Hematopoietic multipotent progenitor cell treated with erythropoietin and hydrocortisone succinate and interleukin-3 and kit ligand, for 8 days (in vitro differentiated cells): Measurements from ENCODE around the gene IMMP2L.
A peak's percentile ranks its signal among the peaks of the same experiment; 100 is the strongest.

Experiments used
- DNase-seq: peaks from one replicate; pipeline ENCODE4 v3.0.0-alpha.2; 2015

Gene IMMP2L

DNA sequence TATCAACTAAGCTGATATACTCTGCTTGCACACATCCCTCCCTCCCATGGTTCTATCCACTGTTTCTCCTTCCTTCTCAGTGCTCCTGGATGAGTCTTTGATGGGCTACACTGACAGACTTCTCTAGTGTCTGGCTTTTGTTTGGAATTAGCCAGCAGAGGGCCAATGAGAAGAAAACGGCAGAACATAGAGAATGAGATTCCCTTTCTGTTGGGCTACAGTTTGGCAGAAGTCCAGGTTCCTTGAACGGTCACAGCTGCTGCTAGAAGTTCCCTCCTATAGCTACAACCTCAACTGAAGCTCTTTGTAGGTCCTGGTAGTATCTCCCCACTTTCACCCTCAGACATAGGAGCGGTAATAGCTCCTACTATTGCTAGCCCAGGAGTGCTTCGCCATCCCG, 722.4 kb downstream of the IMMP2L start:
- DNase-seq = peak; percentile 28

DNA sequence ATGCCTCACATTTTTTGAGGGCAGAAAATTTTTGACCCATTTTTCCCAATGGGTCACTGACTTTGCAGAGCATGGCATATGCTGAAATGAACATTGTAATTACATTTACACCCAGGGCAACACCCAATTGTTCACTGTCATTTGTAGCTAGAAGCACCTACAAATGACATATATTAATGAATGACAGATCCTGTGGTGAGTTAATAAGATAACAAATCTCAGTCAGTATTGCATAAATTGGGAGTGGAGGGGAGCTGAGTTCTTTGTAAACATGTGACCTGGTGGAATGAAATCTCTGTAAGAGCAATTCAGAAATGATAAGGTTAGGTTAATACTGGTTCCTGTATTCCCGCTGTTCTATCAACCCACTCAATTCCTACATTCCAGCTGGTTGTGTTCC, 726.4 kb downstream of the IMMP2L start:
- no peak for DNase-seq

DNA sequence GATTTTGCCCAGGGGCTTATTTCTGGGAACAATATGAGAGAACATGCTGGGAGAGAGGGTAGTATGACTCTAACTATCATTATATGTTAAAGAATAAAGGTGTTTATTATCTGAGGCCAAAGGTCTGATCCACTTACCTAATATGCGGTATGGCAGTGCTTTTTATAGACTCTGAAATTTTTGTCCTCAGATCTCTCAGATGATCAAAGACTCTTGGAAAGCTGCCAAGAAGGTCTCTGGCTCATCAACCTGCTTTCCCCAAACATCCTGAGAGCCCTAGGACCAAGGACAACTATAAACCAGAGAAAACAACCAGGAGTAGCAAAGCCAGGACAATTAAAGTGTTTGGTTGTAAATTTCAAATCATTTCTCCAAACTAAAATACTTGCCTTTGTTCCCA, 727.1 kb downstream of the IMMP2L start:
- DNase-seq = peak; percentile 3

DNA sequence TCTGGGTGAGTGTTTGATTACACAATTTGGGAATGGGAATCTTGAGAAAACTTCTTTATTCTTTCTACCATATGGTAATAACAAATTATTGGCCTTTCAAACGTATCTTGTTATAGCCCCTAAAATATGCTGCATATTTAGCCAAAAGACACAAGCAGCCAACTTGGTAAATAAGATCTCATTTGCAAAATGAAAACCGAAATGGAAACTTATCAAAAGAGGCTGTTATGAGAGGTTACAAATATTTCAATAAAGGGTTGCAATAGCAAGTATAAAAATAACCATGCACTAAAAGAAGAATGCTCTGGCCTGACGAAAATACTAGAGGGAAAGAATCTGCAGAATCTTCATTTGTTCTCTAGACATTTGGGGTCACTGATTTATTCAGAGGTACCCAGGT, 730.9 kb downstream of the IMMP2L start:
- DNase-seq = no peak

DNA sequence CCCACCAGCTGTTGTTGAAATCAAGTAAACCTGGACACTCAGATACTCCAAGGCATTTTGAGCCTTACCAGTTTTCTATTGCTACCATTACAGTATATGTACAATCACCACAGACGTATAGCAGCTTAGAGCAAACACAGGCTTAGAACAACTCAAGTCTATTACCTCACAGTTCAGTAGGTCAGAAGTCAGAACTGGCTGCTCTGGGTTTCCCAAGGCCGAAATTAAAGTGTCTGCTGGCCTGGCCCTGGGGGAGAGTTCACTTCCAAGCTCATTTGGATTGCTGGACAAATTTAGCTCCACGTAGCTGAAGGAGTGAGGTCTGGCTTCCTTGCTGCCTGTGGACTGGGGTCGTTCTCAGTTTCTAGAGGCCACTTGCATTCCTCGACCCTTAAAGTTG, 731.5 kb downstream of the IMMP2L start:
- DNase-seq = no peak

DNA sequence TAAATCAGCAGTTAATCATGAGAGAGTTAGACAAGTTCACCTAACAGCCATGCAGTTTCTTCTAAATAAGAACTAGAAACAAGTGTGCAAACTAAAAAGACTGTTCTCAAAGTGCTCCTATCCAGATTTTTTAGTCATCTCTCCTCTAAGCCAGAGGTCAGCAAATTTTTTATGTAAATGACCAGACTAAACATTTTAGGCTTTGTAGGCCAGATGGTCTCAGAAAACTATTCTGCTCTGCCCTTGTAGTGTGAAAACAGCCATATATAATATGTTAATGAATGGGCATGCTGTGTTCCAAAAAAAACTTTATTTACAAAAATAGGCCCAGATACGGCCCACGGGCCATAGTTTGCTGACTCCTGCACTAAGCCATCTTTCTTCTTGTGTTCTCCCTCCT, 734.4 kb downstream of the IMMP2L start:
- no peak for DNase-seq

DNA sequence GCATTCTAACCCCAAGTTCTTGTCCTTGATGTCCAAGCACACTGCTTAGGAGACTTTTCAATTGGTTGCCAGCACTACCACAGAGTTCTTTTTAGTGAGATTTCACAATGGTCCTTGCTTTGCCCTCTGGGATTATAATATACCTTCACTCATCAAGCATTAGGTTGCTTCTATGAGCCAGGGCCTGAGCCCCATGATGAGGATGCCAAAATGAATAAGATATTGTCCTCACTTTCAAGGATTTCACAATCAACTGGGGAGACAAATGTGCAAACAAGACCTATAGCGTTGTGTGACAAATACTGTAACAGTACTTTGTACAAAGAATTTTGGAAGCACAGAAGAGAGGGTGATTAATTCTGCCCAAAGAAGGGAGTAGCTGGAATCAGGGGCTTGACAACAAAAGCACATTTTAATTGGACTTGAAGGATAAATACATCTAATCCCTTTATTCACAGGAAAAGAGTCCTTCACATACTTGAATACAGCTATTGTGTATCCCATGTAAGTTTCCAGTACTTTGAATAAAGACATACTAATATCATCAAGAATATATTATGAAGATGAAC, 734.9 kb downstream of the IMMP2L start:
- no peak for DNase-seq

DNA sequence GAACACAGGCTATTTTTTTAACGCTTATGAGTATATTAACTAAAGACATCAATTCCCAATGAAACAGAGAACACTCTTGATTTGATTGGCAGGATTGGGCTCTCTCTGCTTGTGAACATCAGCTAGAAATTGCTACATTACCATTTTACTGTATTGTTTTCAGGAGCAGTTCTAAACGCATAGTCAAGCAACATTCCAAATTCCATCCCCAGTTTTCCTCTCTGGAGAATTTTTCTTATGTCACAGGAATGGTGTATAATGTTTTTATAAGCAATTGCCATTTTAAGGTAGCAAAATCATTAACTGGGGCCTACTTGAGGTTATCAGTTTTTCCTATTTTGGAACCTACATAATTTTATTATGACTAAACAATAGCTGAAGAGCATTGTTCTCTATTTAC, 748.3 kb downstream of the IMMP2L start:
- DNase-seq = no peak

DNA sequence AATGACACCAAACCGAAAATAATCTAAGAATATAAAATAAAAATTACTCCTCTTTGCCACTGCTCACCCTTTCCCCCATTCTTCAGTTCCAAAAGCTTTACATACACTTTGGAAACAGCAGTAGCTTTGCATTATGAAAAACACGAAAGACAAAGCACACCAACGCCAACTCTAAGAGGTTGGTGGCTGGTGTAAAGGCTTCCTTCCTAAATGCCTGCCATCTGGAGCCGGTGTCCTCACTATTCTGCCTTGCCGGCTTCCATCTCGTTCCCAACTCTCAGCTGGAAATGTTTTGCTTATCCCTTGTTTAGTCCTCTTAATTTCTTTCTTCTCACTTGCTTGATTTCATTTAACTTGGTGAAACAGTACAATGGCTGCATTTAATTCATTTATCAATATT, 752.5 kb downstream of the IMMP2L start:
- DNase-seq = no peak

DNA sequence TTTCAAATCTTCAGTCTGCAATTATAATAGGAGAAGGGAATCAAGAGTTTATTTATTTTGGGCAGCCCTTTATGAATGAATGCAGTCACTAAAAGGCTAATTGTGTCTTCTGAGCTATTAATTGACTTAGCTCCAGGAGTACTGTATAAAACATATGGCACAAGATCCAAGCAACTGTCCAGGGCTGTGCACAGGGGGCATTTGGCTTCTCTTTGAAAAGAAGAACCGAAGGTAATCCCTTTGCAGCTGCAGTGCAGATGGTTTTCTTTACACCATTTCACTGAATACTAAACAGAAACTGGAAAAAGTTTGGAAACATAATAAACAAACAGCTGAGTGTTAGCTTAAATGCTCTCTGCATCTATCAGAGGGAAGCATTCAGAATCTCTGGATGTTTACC, 753.9 kb downstream of the IMMP2L start:
- DNase-seq = no peak

DNA sequence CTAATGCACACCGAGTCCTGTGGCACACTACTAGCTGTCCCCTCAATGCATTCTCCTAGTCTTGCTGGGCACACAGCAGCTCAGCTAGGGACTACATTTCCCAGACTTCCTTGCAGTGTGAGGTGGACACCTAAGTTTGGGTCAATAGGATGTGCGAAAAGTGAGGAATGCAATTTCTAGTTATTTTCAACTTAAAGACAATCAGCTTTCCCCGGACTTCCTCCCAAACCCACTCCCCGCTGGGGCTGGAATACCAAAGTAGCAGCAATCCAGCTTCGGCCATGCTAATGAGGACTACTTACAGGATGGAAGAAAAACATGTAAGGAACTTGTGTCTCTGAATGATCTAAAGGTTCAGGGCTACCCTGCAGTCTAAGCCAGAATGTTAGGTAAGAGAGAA, 757.8 kb downstream of the IMMP2L start:
- DNase-seq = no peak

DNA sequence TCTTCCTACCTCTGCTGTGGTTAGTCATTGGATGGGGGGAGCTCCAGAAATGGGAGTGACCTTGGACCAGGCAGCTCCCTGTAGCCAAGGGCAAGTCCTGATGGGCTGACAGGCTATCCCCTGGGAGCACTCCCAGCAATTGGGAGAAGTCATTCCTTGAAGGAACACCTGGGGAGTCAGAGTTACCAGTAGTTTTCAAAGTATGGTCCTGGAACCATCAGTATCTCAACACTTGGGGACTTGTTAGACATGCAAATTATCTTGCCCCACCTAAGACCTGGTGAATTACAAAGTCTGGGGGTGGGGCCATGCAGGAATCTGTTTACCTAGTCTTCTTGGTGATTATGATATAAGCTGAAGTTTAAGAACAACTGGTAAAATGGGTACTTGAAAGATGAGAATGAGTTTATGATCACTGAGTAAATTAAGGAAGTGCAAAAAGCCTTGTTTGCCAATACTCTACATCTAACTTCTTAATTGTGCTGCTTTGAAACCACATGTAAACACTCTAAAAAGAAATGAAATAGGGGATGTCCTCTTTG, 758.6 kb downstream of the IMMP2L start:
- DNase-seq = no peak

DNA sequence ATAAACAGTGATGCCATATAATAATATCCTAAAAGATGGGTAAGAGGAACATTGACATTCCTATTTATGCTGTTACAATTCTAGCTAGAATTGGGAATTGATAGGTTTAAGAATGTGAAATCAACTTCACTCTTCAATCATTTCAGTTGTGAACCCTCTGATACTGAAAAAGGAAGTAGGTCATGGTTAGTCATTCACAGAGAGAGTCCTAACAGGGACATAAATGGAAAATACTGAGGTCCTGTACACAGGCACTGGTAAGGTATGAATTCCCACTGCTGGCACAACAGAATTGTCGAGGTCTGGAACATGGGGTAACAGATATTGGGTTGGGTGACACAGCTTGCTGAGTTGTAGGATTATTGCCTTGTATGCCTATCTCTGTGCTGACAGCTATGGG, 760.8 kb downstream of the IMMP2L start:
- DNase-seq = no peak

DNA sequence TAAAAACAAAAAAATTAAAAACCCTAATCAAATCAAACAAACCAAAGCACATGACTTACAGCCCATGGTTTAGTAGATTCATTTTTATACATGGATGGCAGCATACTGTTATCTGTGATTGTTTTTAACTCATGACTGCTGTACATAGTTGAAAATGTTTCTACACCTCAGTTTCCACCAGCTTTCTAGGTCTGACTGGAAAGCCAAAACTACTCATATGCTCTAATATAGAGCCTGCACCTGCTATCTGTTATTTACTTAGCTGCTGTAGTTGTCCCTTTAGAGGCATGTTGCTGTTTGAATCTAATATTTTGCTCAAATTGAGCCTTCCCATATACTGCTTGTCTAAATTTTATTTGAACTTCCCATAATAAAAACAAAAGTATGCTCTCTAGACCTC, 761.3 kb downstream of the IMMP2L start:
- DNase-seq = no peak

DNA sequence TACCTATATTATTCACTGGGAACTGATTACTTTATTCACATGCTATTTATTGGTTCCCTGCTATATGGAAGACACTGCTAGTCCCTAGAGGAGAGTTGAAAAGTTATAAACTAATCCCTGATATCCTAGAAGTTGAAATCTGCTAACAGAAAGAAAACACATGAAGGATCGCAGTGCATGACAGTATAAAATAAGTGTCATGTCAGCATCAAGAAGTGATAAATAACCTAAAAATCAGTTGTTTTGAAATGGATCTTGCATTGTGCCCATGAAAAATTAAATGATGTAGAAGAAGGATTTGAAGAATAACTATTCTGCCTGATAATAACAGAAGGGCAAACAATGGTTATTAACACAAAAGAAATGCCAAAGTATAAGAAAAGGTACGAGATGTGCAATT, 764.6 kb downstream of the IMMP2L start:
- DNase-seq = no peak

DNA sequence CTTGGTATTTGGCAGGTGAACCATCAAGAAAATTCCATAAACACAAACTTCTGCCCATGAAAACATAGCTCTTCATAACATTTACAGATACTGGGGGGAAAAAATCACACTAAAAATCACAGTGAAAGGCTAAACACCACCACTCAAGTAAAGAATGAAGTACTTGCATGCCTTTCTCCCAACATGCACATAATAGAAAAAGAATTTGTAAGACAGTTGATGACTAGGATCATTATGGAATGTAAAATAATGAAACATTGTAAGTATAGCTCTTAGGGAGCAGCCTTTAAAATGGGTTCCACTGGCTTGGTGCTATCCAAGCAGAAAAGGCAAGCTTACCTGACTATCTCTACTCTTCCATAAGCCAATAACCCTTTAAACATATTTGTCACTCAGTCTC, 771.3 kb downstream of the IMMP2L start:
- no peak for DNase-seq

DNA sequence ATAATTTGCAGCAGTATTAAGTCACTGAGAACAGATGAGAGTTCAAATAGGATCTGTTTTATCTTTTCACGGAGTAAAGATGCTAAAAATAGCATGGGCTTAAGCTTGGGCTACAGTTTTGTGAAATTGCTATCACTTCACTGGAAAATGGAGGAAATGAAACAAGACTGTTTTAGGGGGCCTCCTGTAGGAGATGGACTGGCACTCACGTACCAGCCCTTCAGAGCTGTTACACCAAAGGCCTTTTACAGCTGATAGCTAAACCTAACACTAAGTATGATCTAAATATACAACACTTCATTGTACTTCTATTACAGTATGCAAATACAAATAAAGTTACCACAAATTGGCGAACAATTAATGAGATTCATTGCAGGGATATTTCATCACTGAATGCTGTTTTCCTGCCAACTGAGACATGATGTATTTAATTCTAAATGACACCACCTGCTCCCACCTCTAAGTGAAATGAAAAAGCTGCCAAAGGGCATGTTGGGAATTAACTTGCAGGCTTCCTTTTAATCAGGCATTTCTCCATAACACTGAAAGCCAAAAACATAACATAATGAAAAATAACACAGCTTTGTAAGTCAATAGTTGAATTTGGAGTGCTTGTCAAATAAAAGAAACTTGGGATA, 775.8 kb downstream of the IMMP2L start:
- DNase-seq = no peak

DNA sequence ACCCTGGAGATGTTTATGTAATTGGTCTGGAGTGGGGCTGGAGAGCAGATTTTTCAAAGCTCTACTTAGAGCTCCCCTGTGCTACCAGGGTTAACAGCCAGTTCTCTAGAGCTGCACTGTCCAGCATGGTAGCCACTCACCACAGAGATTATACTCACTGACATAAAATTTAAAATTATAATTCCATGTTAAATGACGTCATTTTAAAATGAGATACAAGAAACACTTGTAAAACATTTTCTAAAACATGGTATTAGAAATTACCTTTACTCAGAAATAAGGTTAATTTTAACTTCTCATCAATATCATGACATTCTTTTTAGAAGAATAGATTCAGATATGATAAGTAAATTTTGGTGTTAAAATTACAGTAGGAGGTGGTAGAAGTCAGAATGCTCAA, 777.5 kb downstream of the IMMP2L start:
- no peak for DNase-seq

DNA sequence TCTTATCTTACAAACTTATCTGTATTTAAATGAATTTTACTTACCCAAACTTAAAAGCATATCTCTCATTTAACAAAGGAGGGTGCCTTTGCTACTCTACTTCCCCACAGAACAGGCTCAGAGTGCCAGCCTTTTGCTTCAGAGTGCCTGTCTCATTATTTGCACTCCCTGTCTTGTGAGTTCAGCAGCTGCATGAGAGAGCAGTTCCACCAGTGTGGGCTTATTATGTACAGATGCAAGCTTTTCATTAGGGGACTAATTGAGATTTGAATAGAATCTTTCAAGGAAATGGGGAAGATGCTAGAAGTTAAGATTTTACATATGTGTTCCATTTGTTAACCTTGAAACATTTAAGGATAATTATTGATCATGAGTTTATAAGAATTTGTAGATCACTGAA, 781.6 kb downstream of the IMMP2L start:
- no peak for DNase-seq

DNA sequence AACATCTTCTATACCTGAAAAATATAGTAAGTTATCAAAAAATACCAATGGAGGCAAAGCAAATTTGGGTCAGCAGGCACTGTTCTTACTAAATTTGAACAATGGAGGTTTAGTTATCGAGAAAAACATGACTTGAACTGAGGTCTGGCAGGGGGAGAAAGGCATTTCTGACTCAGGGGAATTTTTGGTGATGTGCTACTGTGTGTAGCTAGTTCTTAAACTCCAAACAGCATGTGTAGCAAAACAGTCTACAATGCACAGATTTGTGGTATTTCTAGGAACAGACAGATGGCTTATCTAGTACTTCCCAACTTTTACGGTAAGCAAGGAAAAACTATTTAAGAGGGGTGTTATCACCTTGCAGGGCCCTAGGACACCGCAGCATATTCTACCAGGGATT, 783.0 kb downstream of the IMMP2L start:
- no peak for DNase-seq

DNA sequence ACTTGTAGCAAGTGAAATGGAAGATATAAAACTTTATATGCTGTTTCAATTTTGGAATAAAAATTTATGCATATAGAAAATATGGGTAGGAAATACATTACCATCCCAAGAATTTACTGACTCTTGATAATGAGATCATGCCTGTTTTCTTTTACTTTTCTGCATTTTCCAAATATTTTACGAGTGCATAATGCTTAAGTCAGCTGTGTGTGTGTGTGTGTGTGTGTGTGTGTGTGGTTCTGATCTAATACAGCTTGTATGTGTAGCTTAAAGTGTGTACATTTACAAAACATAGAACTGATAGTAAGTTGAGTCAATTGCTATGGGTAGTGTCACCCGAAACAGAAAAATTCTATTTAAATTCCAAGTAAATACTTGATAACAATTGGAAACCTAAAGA, 787.2 kb downstream of the IMMP2L start:
- no peak for DNase-seq

DNA sequence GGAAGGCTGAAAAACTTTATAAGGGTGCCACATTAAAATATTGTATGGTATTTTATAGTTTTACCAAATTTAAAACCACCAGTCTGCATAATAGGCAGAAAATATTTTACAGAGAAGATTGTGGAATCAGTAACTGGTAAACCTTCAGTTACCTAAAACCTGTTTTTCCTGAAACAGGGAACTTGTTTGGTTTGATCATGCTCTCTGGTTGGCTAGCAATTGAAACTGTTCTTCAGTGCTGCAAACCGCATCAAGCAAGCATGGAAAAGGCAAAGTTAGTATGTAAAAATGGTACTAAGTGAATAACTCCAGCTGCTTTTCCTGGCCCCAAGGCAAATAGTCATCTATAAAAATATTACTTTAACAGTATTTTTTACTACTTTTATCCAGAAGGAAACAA, 788.2 kb downstream of the IMMP2L start:
- DNase-seq = no peak

DNA sequence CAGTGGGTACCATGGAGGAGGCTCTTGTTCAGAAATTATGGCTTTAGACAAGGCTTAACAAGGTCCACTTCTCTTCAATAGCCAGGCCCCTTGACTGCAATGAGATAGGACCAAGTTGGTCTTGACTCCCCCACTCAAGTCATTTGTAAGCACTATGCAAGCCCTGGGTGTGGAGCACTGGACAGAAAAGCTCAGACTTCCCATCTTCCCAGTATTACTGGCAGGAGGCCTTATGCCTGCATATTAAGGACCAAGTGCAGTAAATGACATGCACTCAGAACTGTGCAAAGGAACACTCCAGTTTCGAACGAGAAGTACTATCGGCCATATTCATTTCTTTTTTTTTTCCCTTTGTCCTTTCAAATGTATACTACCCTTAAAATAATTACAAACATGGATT, 789.7 kb downstream of the IMMP2L start:
- no peak for DNase-seq

DNA sequence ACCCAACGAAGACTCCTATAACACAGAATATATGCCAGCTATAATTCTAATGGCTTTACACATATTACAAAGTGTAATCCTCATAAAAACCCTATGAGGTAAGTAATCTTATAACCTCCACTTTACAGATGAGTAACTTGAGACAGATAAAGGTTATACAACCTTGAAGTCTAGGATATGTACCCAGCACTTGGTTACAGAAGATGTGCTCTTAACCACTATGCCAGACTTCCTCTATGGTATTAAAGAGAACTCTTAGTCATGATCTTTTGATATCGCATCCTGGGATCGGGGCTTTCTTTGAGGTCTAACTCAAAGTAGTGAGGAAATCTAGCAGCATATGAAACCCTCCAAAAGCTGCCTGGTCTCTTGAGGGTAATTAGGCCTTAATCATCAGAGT, 790.6 kb downstream of the IMMP2L start:
- DNase-seq = no peak

DNA sequence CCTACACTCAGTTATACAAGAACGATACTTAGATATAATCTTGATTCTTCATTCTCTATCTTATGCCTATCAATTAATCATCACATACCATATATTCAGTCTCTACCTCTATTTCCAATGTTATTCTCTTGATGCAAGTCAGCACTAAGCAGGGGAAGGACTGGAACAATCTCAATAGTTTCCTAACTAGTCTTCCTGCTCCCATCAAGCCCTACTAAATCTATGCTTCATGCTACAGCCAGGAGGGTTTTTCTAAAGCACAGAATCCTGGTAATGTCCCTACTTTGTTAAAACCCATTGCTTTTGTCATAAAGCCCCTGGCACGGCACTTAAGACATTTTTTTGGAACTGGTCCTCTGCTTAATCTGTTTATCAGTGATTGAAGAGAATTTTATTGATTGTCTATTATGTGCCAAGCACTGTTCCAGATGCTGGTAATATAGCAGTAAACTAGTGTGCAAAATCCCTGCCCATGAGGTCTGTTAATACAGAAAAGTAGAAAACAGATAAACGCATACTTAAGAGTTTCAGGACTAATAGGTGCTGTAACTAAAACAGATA, 794.7 kb downstream of the IMMP2L start:
- DNase-seq = no peak
